HG02973 (cell line): ENCODE results near the gene PRKG2.

Source experiments
- ATAC-seq: cut with Tn5 transposase; IDR thresholded peaks from one replicate; pipeline ENCODE4 v1.9.1; 2021; ENCODE audit warnings: moderate library complexity; ENCODE audit not compliant: unreplicated experiment

PRKG2 gene

DNA sequence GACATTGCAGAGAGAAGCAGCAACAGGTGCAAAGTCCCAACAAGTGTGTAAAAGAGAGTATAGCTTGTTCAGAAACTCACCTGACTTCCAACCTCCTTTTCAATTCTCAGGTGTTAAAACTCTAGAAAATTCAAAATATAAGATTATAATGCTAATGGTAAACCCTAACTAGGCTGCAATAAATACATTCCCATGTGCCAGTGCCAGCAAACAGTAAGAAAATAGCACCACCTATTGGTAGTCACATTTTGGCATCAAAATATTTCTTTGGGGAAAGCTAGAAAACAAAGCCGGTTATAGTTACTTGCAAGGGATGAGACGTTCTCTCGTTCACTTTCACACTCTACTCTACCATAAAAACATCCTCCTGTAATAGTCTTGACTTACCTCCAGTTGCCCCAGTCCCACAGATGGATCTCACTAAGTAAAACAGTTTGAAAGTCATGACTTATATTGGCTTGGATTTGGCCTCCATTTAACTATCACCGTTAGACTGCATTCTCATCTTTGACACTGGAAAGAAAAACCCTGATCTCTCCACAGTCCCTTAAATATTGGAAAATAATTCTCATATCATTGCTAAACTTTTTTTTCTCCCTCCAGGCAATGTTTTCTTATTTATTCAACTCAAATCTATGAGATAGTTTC, 174.9 kb downstream of the PRKG2 start:
- ATAC-seq, result no peak

DNA sequence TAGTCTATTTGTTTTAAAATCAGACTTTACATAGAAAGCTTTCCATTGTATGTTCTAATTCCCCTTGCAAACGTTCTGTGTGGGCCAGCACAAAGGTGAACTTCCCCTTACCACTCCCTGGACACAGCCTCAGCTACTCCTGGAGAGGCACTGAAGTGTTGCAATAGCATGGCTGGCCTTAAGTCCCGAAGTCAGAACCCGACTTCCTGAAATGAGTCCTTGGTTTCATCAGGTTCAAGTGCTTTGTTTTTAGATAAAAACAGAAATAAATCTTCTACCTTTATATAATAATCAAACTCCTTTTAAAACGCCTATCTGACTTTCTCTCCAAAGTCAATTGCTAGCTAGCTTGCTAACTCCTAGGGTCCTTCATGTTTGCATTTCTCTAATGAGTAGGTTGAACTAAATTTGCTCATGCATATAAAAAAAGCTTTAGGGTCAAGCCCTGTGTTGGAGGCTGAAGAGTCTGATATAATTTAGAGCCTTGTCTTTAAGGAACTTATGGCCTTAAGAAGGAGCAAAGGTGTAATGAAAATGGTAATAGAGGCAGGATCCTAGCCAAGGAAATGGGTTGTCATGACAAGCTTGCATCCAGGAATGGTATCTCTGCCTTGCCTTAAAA, 175.6 kb downstream of the PRKG2 start:
- no peak for ATAC-seq

DNA sequence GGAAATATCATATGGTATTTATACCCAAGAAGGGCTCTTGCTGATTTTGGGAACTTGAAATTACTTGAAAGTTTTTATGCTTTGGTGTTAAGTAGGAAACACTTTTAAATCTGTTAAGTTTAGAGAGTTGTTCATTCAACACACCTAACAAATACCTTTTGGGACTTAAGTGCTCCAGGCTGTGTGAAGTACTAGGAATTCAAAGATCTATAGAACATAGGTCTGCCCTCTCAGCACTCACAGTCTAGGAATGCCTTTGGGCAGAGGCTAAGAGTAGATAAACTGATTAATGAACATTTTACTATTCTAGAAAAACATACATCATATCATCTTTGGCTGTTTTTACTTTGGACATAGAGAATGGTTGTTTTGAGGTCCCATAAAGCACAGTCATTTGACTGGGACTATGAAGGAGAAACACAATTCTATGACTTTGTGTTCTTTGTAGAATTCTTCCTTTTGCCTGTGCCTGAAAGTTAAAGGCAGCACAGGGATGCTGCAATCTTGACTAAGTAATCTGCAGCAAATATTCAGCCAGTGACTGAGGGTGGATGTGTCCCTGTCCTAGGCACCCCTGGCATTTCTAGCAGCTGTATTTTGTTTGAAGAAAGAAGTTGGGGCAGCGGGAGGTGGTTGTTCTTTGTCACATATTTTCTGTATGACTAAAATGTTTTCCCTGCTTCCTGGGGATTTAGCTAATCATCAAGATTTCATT, 176.2 kb downstream of the PRKG2 start:
- no peak for ATAC-seq
